Measurements from ENCODE around the gene AARS1. TPM values are rescaled to one million over a fixed set of nuclear protein-coding genes. Genes with fewer than 3 reads are reported as not detected.
"Not testable (repeated sequence)": the region's sequence is repeated elsewhere in the genome, so short reads cannot be mapped to it uniquely, and the experiment has no call there.

AARS1 gene
- total and polyA plus RNA-seq, 10 of the 15 experiments (the other 5 are each of a cell fraction or from before 2014, with no cell fraction given), result 21.5 to 143 (median 96.9) TPM

GRCh38 chr16:70204010-70204409 lies 85.3 kb downstream of the AARS1 start:
- WGBS (ENCODE audit: insufficient coverage, insufficient replicate concordance, low lambda C conversion rate, missing lambda C conversion rate), result 100% methylated on average over 6 of the region's 29 CpGs
- DNase-seq (ENCODE audit: low read depth, low spot score); H3K9ac ChIP-seq (ENCODE audit: control insufficient read depth, insufficient read depth, low read length); H2AFZ ChIP-seq (ENCODE audit: control insufficient read depth, low read depth, low read length); SMC1A ChIA-PET (ENCODE audit: uncharacterized antibody, unreplicated experiment); intact Hi-C loops (cut with micrococcal nuclease; ENCODE audit: unreplicated experiment); RAD21 ChIA-PET (ENCODE audit: unreplicated experiment); H3K9me3 ChIP-seq (replicated peaks; ENCODE audit: control insufficient read depth, insufficient read depth, low read length); in situ Hi-C loops (cut with MboI); H3K27me3 ChIP-seq (replicated peaks in 1 of 2; ENCODE audit: control insufficient read depth in 2 of 2, insufficient read depth in 2 of 2, low read length in 1 of 2); H3K27ac ChIP-seq (ENCODE audit: control insufficient read depth, insufficient read depth); ATAC-seq; CTCF ChIA-PET; H3K4me2 ChIP-seq (ENCODE audit: control insufficient read depth, insufficient read depth); H3K79me2 ChIP-seq (ENCODE audit: control insufficient read depth, insufficient read depth, low read length); H4K20me1 ChIP-seq (ENCODE audit: control insufficient read depth, insufficient read depth); BruUV-seq (replicated peaks); H3K4me1 ChIP-seq (ENCODE audit: control insufficient read depth, insufficient read depth, low read length); H3K4me3 ChIP-seq; H3K36me3 ChIP-seq (ENCODE audit: control insufficient read depth in 2 of 2, insufficient read depth in 2 of 2, low read length in 1 of 2); FAIRE-seq; POLR2A ChIA-PET: not testable (repeated sequence)

- H3K79me2 ChIP-seq (ENCODE audit: control insufficient read depth, insufficient read depth, low read length); H3K36me3 ChIP-seq (ENCODE audit: control insufficient read depth in 2 of 2, insufficient read depth in 2 of 2, low read length in 1 of 2); BruUV-seq (replicated peaks); H3K9me3 ChIP-seq (replicated peaks; ENCODE audit: control insufficient read depth, insufficient read depth, low read length); POLR2A ChIA-PET; H3K4me1 ChIP-seq (ENCODE audit: control insufficient read depth, insufficient read depth, low read length); H3K4me2 ChIP-seq (ENCODE audit: control insufficient read depth, insufficient read depth); SMC1A ChIA-PET (ENCODE audit: uncharacterized antibody, unreplicated experiment); H3K27ac ChIP-seq (ENCODE audit: control insufficient read depth, insufficient read depth); DNase-seq (ENCODE audit: low read depth, low spot score); FAIRE-seq; RAD21 ChIA-PET (ENCODE audit: unreplicated experiment); intact Hi-C loops (cut with micrococcal nuclease; ENCODE audit: unreplicated experiment); H4K20me1 ChIP-seq (ENCODE audit: control insufficient read depth, insufficient read depth); H3K27me3 ChIP-seq (replicated peaks in 1 of 2; ENCODE audit: control insufficient read depth in 2 of 2, insufficient read depth in 2 of 2, low read length in 1 of 2); H3K9ac ChIP-seq (ENCODE audit: control insufficient read depth, insufficient read depth, low read length); ATAC-seq; H3K4me3 ChIP-seq; CTCF ChIA-PET; H2AFZ ChIP-seq (ENCODE audit: control insufficient read depth, low read depth, low read length); in situ Hi-C loops (cut with MboI): not testable (repeated sequence)
- 51% methylated on average over 4 of the region's 7 CpGs for WGBS (ENCODE audit: insufficient coverage, insufficient replicate concordance, low lambda C conversion rate, missing lambda C conversion rate)
Observed at GRCh38 chr16:70203508-70203907, 85.8 kb downstream of the AARS1 start.

Small RNA genes within 50 kb of the gene (small RNA-seq; reads per million reads assigned to genes)
- gene AC009060.2 (not detected), gene RN7SL279P (not detected)

Other genes with a start within 250 kb of the AARS1 start
Only the 7 nearest of the 9 such genes appear.
- gene PDPR, start 175.2 kb downstream of the AARS1 start, total RNA-seq (2014; rRNA removed), result 6.7 and 8.1 TPM in 2 replicates
- 6.9 and 7.1 TPM in 2 replicates for gene PDPR, start 175.2 kb downstream of the AARS1 start, total RNA-seq (2014; rRNA removed; fragmentation: Illumina TruSeq; extraction: Trizol)
- gene PDPR, start 175.2 kb downstream of the AARS1 start, total RNA-seq (2021), result 12.3 and 13.6 TPM in 2 replicates
- gene PDPR, start 175.2 kb downstream of the AARS1 start, polyA plus RNA-seq (2011; rRNA removed), result 22.6 and 29.1 TPM in 2 replicates
- 13.2 and 14.8 TPM in 2 replicates for gene PDPR, start 175.2 kb downstream of the AARS1 start, polyA plus RNA-seq (2014; fragmentation: Illumina TruSeq; extraction: Trizol)
- gene PDPR, start 175.2 kb downstream of the AARS1 start, polyA plus RNA-seq (2014; fragmentation: Nextera tagmentation; extraction: Ambion mirVana), result 1 to 10 TPM; 2.6 TPM
- 12.4 and 14.9 TPM in 2 replicates for gene PDPR, start 175.2 kb downstream of the AARS1 start, polyA plus RNA-seq (2014; rRNA removed)
- gene PDPR, start 175.2 kb downstream of the AARS1 start, polyA plus RNA-seq (2016; fragmentation: Nextera tagmentation; extraction: Ambion mirVana), result 1 to 10 TPM; 6.6 to 6.7 TPM
- gene CLEC18C, start 115.7 kb downstream of the AARS1 start, total RNA-seq (2014; rRNA removed), result 0.11 TPM in 2 replicates
- gene CLEC18C, start 115.7 kb downstream of the AARS1 start, total RNA-seq (2014; rRNA removed; fragmentation: Illumina TruSeq; extraction: Trizol), result not detected in 2 replicates
- gene CLEC18C, start 115.7 kb downstream of the AARS1 start, total RNA-seq (2021), result not detected in 2 replicates
- 0.10 TPM in 1 of 2 replicates, not detected in the other for gene CLEC18C, start 115.7 kb downstream of the AARS1 start, polyA plus RNA-seq (2011; rRNA removed)
- gene CLEC18C, start 115.7 kb downstream of the AARS1 start, polyA plus RNA-seq (2014; fragmentation: Illumina TruSeq; extraction: Trizol), result not detected in 2 replicates
- gene CLEC18C, start 115.7 kb downstream of the AARS1 start, polyA plus RNA-seq (2014; fragmentation: Nextera tagmentation; extraction: Ambion mirVana), result not detected
- gene CLEC18C, start 115.7 kb downstream of the AARS1 start, polyA plus RNA-seq (2014; rRNA removed), result 0.05 and 0.06 TPM in 2 replicates
- not detected for gene CLEC18C, start 115.7 kb downstream of the AARS1 start, polyA plus RNA-seq (2016; fragmentation: Nextera tagmentation; extraction: Ambion mirVana)
- 27.5 and 28.3 TPM in 2 replicates for gene EXOSC6, start 37.6 kb downstream of the AARS1 start, total RNA-seq (2014; rRNA removed)
- 14.7 and 15.4 TPM in 2 replicates for gene EXOSC6, start 37.6 kb downstream of the AARS1 start, total RNA-seq (2014; rRNA removed; fragmentation: Illumina TruSeq; extraction: Trizol)
- gene EXOSC6, start 37.6 kb downstream of the AARS1 start, total RNA-seq (2021), result 23.6 and 24.8 TPM in 2 replicates
- 9.6 and 11.1 TPM in 2 replicates for gene EXOSC6, start 37.6 kb downstream of the AARS1 start, polyA plus RNA-seq (2011; rRNA removed)
- gene EXOSC6, start 37.6 kb downstream of the AARS1 start, polyA plus RNA-seq (2014; fragmentation: Illumina TruSeq; extraction: Trizol), result 10.6 and 11.8 TPM in 2 replicates
- 1 to 10 TPM; 8.2 to 9.0 TPM for gene EXOSC6, start 37.6 kb downstream of the AARS1 start, polyA plus RNA-seq (2014; fragmentation: Nextera tagmentation; extraction: Ambion mirVana)
- gene EXOSC6, start 37.6 kb downstream of the AARS1 start, polyA plus RNA-seq (2014; rRNA removed), result 17.3 and 19.1 TPM in 2 replicates
- 10 to 100 TPM; 13.5 to 17.6 TPM for gene EXOSC6, start 37.6 kb downstream of the AARS1 start, polyA plus RNA-seq (2016; fragmentation: Nextera tagmentation; extraction: Ambion mirVana)
- gene DDX19B, start 9.7 kb upstream of the AARS1 start, total RNA-seq (2014; rRNA removed), result 42.0 and 44.6 TPM in 2 replicates
- 34.2 and 37.7 TPM in 2 replicates for gene DDX19B, start 9.7 kb upstream of the AARS1 start, total RNA-seq (2014; rRNA removed; fragmentation: Illumina TruSeq; extraction: Trizol)
- 38.5 and 40.4 TPM in 2 replicates for gene DDX19B, start 9.7 kb upstream of the AARS1 start, total RNA-seq (2021)
- gene DDX19B, start 9.7 kb upstream of the AARS1 start, polyA plus RNA-seq (2011; rRNA removed), result 23.4 and 45.1 TPM in 2 replicates
- gene DDX19B, start 9.7 kb upstream of the AARS1 start, polyA plus RNA-seq (2014; fragmentation: Illumina TruSeq; extraction: Trizol), result 69.1 and 81.8 TPM in 2 replicates
- 10 to 100 TPM; 14.1 to 17.6 TPM for gene DDX19B, start 9.7 kb upstream of the AARS1 start, polyA plus RNA-seq (2014; fragmentation: Nextera tagmentation; extraction: Ambion mirVana)
- 33.2 and 38.7 TPM in 2 replicates for gene DDX19B, start 9.7 kb upstream of the AARS1 start, polyA plus RNA-seq (2014; rRNA removed)
- 10 to 100 TPM; 54.8 to 55.2 TPM for gene DDX19B, start 9.7 kb upstream of the AARS1 start, polyA plus RNA-seq (2016; fragmentation: Nextera tagmentation; extraction: Ambion mirVana)
- 41.9 and 42.0 TPM in 2 replicates for gene DDX19A, start 57.4 kb upstream of the AARS1 start, total RNA-seq (2014; rRNA removed)
- 38.6 and 42.5 TPM in 2 replicates for gene DDX19A, start 57.4 kb upstream of the AARS1 start, total RNA-seq (2014; rRNA removed; fragmentation: Illumina TruSeq; extraction: Trizol)
- 32.1 and 33.9 TPM in 2 replicates for gene DDX19A, start 57.4 kb upstream of the AARS1 start, total RNA-seq (2021)
- gene DDX19A, start 57.4 kb upstream of the AARS1 start, polyA plus RNA-seq (2011; rRNA removed), result 31.8 and 38.0 TPM in 2 replicates
- gene DDX19A, start 57.4 kb upstream of the AARS1 start, polyA plus RNA-seq (2014; fragmentation: Illumina TruSeq; extraction: Trizol), result 40.3 and 50.6 TPM in 2 replicates
- 10 to 100 TPM; 19.5 to 20.7 TPM for gene DDX19A, start 57.4 kb upstream of the AARS1 start, polyA plus RNA-seq (2014; fragmentation: Nextera tagmentation; extraction: Ambion mirVana)
- gene DDX19A, start 57.4 kb upstream of the AARS1 start, polyA plus RNA-seq (2014; rRNA removed), result 44.1 and 46.3 TPM in 2 replicates
- gene DDX19A, start 57.4 kb upstream of the AARS1 start, polyA plus RNA-seq (2016; fragmentation: Nextera tagmentation; extraction: Ambion mirVana), result 10 to 100 TPM; 51.9 to 56.9 TPM
- 40.2 and 43.7 TPM in 2 replicates for gene ST3GAL2, start 149.6 kb upstream of the AARS1 start, total RNA-seq (2014; rRNA removed)
- gene ST3GAL2, start 149.6 kb upstream of the AARS1 start, total RNA-seq (2014; rRNA removed; fragmentation: Illumina TruSeq; extraction: Trizol), result 22.7 and 28.4 TPM in 2 replicates
- gene ST3GAL2, start 149.6 kb upstream of the AARS1 start, total RNA-seq (2021), result 61.7 and 66.7 TPM in 2 replicates
- 20.7 and 29.7 TPM in 2 replicates for gene ST3GAL2, start 149.6 kb upstream of the AARS1 start, polyA plus RNA-seq (2011; rRNA removed)
- gene ST3GAL2, start 149.6 kb upstream of the AARS1 start, polyA plus RNA-seq (2014; fragmentation: Illumina TruSeq; extraction: Trizol), result 4.9 and 15.5 TPM in 2 replicates
- 1 to 10 TPM in 1 of 2 experiments, under 1 TPM in 1; 0.95 to 1.4 TPM for gene ST3GAL2, start 149.6 kb upstream of the AARS1 start, polyA plus RNA-seq (2014; fragmentation: Nextera tagmentation; extraction: Ambion mirVana)
- gene ST3GAL2, start 149.6 kb upstream of the AARS1 start, polyA plus RNA-seq (2014; rRNA removed), result 39.5 and 49.8 TPM in 2 replicates
- 10 to 100 TPM; 10.5 to 23.4 TPM for gene ST3GAL2, start 149.6 kb upstream of the AARS1 start, polyA plus RNA-seq (2016; fragmentation: Nextera tagmentation; extraction: Ambion mirVana)
- 12.9 and 13.5 TPM in 2 replicates for gene FCSK, start 165.1 kb upstream of the AARS1 start, total RNA-seq (2014; rRNA removed)
- 5.0 and 5.4 TPM in 2 replicates for gene FCSK, start 165.1 kb upstream of the AARS1 start, total RNA-seq (2014; rRNA removed; fragmentation: Illumina TruSeq; extraction: Trizol)
- 17.6 and 18.7 TPM in 2 replicates for gene FCSK, start 165.1 kb upstream of the AARS1 start, total RNA-seq (2021)
- 5.1 and 9.5 TPM in 2 replicates for gene FCSK, start 165.1 kb upstream of the AARS1 start, polyA plus RNA-seq (2011; rRNA removed)
- gene FCSK, start 165.1 kb upstream of the AARS1 start, polyA plus RNA-seq (2014; fragmentation: Illumina TruSeq; extraction: Trizol), result 2.8 and 6.2 TPM in 2 replicates
- 1 to 10 TPM in 1 of 2 experiments, under 1 TPM in 1; 0.60 to 1.5 TPM for gene FCSK, start 165.1 kb upstream of the AARS1 start, polyA plus RNA-seq (2014; fragmentation: Nextera tagmentation; extraction: Ambion mirVana)
- gene FCSK, start 165.1 kb upstream of the AARS1 start, polyA plus RNA-seq (2014; rRNA removed), result 13.6 and 15.7 TPM in 2 replicates
- gene FCSK, start 165.1 kb upstream of the AARS1 start, polyA plus RNA-seq (2016; fragmentation: Nextera tagmentation; extraction: Ambion mirVana), result 1 to 10 TPM; 5.8 to 8.5 TPM